ENCODE data around the gene SSR4.

Gene SSR4

GRCh38 chrX:153831429-153832150 is 37.1 kb downstream of the SSR4 start:
- no peak for DNase-seq

- DNase-seq, result no peak
Observed at GRCh38 chrX:153832728-153833127, 38.3 kb downstream of the SSR4 start.

- DNase-seq, result no peak
Observed at GRCh38 chrX:153836921-153837320, 42.5 kb downstream of the SSR4 start.

GRCh38 chrX:153844509-153845082 is 50.1 kb downstream of the SSR4 start:
- no peak for DNase-seq

GRCh38 chrX:153845195-153845594 is 50.7 kb downstream of the SSR4 start:
- DNase-seq, result no peak

GRCh38 chrX:153845842-153846241 is 51.4 kb downstream of the SSR4 start:
- DNase-seq, result no peak

All from SW 1271 (cell line).